PFSK-1 (cell line): ENCODE data around the gene SBK2.

Source experiments
- FOXP2 ChIP-seq: optimal IDR thresholded peaks from 2 replicates; pipeline ENCODE3; 2011; ENCODE audit warnings: borderline replicate concordance, control low read depth, inconsistent platforms; ENCODE audit not compliant: insufficient read depth; ENCODE audit errors: extremely low read length, extremely low read depth
- POLR2AphosphoS5 ChIP-seq: IDR thresholded peaks from 2 replicates; pipeline ENCODE4 v1.6.1; 2012; ENCODE audit warnings: low read depth, mild to moderate bottlenecking, control low read depth, low read length, moderate library complexity
- REST ChIP-seq, 2 experiments: IDR thresholded peaks; 2 replicates each; pipeline versions ENCODE4 v1.6.1 to v1.8.0; 2011 to 2012; ENCODE audit warnings: low read depth in 2 of 2, low read length in 2 of 2, control low read depth in 1 of 2, inconsistent platforms in 1 of 2, mild to moderate bottlenecking in 1 of 2, moderate library complexity in 1 of 2; ENCODE audit not compliant: insufficient read depth in 1 of 2
- SIN3A ChIP-seq: IDR thresholded peaks from 2 replicates; pipeline ENCODE4 v1.6.1; 2012; ENCODE audit warnings: mild to moderate bottlenecking, low read length, moderate library complexity, borderline replicate concordance; ENCODE audit not compliant: insufficient read depth
- TAF1 ChIP-seq: IDR thresholded peaks from 2 replicates; pipeline ENCODE4 v1.6.1; 2012; ENCODE audit warnings: low read length, control low read depth, borderline replicate concordance; ENCODE audit not compliant: insufficient read depth

SBK2 gene

GRCh38 chr19:55549500-55550320, 12.8 kb upstream of the SBK2 start:
- TF ChIP-seq REST (IDR thresholded peaks at IDR 0.05; ENCODE audit: insufficient read depth in 1 of 2, low read depth in 2 of 2, low read length in 2 of 2) (no peak), POLR2AphosphoS5 (0 out of 2 replicates have a peak, but pooled peaks have one; percentile 18), TAF1 (no peak), FOXP2 (peak; percentile 71)

GRCh38 chr19:55546822-55547614, 10.1 kb upstream of the SBK2 start:
- TF ChIP-seq TAF1 (no peak), FOXP2 (peak; percentile 84), POLR2AphosphoS5 (no peak), SIN3A (0 out of 2 replicates have a peak, but pooled peaks have one; percentile 16)

DNA sequence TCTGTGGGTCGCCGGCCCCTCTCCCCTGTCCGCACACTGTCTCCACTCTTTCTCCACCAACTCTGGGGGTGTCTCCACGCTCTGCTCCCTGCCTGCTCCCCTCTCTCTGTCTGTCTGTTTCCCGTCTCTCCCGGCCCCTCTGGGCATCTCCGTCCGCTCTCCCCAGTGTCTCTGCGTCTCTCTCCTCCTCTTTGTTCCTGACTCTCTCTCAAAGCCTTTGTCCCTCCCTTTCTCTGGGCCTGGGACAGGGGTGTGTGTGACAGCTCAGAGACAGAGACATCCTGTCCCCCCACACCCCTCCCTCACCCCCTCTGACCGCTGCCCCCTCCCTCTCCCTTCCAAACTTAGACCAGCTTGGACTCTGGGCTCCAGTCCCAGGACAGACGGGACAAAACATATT, 9.1 kb upstream of the SBK2 start:
- TF ChIP-seq TAF1 (no peak), POLR2AphosphoS5 (no peak), SIN3A (no peak)

- TF ChIP-seq REST (IDR thresholded peaks at IDR 0.05; ENCODE audit: insufficient read depth in 1 of 2, low read depth in 2 of 2, low read length in 2 of 2), result no peak
- no peak for TF ChIP-seq FOXP2
- no peak for TF ChIP-seq TAF1
- TF ChIP-seq POLR2AphosphoS5, result no peak
- no peak for TF ChIP-seq SIN3A
These were observed 8.5 kb upstream of the SBK2 start, which contains the start of gene SBK3 for GRCh38 chr19:55545443-55545842. Gene SBK3, minus strand, starts transcription at chr19:55545543. Its CDS starts 0 bp downstream, at chr19:55545543.

- TF ChIP-seq REST (IDR thresholded peaks at IDR 0.05; ENCODE audit: insufficient read depth in 1 of 2, low read depth in 2 of 2, low read length in 2 of 2), result no peak
- no peak for TF ChIP-seq TAF1
- no peak for TF ChIP-seq SIN3A
- TF ChIP-seq POLR2AphosphoS5, result no peak
- no peak for TF ChIP-seq FOXP2
These were observed 8.0 kb upstream of the SBK2 start for GRCh38 chr19:55544776-55545439.
